OCI-LY1 (cell line): ENCODE results near the gene CRNN.

ENCODE experiments used
- EZH2 ChIP-seq: fragments of 200-600 bp; sonication (generic), shearing (Covaris generic); IDR thresholded peaks from 2 replicates; pipeline ENCODE4 v1.8.0; 2017; ENCODE audit warnings: borderline replicate concordance, mixed run types, mild to moderate bottlenecking, antibody characterized with exemption, low read length, moderate library complexity, mixed read lengths
- TF ChIP-seq, protein P1 (sequence below): fragments of 200-600 bp; sonication (generic), shearing (Covaris generic); IDR thresholded peaks from 2 replicates; pipeline ENCODE4 v1.5.1; 2017; ENCODE audit warnings: mild to moderate bottlenecking, antibody characterized with exemption, low read length, moderate library complexity, mixed read lengths

DNA sequence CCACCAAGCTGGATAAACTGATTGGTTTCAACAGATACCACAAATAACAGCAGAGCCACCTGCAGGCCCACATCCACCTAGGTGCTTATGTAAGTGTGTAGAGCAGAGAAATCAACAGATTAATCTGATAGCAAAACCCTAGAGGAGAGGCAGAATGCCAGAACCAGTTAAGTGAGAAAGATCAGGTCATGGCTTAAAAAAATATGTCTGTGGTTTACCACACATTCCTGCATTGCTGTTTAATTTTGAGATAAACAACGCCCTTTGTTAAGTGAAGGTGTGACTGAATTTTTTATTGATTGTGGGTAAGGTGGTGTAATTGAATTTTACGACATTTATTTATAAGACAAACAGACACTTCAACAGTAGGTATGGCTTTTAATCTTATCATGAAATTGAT, 21.2 kb downstream of the CRNN start:
- no peak for TF ChIP-seq EZH2
- TF ChIP-seq, protein P1, sequence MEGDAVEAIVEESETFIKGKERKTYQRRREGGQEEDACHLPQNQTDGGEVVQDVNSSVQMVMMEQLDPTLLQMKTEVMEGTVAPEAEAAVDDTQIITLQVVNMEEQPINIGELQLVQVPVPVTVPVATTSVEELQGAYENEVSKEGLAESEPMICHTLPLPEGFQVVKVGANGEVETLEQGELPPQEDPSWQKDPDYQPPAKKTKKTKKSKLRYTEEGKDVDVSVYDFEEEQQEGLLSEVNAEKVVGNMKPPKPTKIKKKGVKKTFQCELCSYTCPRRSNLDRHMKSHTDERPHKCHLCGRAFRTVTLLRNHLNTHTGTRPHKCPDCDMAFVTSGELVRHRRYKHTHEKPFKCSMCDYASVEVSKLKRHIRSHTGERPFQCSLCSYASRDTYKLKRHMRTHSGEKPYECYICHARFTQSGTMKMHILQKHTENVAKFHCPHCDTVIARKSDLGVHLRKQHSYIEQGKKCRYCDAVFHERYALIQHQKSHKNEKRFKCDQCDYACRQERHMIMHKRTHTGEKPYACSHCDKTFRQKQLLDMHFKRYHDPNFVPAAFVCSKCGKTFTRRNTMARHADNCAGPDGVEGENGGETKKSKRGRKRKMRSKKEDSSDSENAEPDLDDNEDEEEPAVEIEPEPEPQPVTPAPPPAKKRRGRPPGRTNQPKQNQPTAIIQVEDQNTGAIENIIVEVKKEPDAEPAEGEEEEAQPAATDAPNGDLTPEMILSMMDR: no peak
